Activated T-cell treated with anti-CD3 and anti-CD28 coated beads for 24 hours (primary cell): Measurements from ENCODE around the gene BTG4.
A peak's percentile ranks its signal among the peaks of the same experiment; 100 is the strongest.

ENCODE experiments used
- DNase-seq: peaks from one replicate; pipeline ENCODE4 v3.0.0-alpha.2; 2020; ENCODE audit warnings: low read depth

BTG4 gene

DNA sequence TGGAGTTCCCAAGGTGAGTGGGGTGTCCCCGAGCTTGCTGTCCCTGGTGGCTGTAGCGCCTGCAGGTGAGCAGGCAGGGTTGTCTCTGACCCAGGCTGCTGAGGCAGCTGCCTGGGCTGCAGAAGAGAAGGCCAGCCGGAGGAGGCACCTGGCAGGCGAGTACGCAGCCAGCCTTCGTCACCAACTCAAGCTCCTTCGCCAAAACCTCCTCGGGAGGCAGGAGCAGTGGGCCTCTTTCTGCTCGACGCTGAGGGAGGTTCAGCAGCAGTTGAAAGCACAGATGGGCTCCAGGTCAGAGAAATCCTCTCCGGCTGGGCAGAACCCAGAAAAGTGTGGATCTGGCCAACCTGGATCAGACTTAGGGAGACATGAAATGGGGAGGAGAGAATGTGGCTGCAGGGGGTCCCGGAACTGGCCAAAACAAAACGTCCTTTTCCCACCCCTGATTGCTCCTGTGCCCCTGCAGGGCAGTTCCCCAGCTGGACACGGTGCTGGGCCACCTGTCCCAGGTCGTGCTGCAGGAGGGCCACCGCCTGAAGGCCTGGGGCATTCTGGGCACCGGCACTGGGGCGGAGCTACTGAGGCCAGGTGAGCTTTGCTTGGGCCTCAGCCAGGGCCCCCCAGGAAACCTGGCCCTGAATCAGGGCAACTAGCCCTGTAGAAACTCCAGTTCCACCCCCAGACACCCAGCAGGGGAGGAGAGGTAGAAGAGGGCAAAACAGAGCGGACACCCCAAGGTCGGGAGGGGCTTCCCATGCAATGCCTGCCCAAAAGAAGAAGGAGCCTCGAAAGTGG is 56.7 kb downstream of the BTG4 start:
- DNase-seq: no peak

DNA sequence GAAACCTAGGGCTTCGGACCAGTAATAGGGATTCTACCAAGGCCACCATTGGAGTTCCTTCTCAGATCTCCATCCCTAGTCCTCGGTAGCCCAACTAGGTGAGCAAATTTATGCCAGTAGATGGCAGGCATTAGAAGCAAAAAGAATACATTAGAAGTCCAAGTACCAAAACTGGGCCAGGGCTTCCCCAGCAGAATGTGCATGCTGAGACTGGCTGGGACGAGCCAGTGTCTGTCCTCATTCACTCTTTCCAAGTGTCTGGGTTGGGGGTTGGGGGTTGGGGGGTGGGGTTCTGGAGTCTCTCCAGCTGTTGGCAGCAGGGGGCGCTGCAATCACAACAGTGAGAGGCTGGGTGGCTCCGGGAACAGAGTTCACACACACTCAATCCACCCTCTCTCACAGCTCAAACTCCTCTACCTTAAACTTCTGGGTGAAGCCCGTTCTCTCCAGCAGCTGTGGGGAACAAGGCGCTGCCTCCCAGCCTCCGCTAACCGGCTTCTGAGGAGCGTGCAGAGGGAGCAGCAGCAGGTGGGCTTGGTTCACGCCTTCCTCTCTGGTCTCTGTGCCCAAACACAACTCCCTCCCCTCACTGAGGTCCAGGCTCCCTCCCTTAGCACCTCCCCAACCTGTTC is 57.5 kb downstream of the BTG4 start:
- peak; percentile 52 for DNase-seq

DNA sequence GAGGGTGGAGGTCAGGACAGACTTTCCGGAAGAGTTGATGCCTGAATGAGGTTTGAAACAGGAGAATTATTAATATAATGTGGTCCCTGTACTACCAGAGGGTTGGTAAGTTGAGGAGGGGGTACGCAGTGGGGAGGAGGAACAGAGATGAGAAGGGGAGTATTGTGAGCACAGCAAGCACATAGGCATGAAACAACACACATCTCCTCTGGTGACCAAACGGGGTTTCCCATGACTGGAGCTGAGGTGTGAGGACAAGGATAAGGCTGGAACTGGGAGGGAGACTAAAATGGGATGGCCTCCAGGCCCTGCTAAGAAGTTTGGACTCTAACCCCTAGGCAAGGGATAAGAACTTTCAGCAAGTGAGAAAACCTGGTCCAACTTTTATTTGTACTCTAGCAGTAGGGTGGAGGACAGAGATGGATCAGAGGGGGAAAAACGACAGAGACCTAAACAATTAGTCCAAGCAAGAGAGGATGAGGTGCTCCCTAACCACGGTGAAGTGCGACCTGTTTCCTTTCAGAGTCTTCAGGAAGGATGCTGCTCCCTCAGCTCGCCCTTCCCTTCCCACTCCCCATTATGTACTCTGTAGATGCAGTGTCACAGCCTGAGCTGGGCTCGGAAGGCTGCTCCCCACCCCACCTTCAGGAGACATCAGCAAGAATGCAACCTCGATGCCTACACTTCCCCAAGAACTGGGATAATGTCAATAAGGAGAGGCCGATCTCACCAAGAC is 59.2 kb downstream of the BTG4 start:
- no peak for DNase-seq

DNA sequence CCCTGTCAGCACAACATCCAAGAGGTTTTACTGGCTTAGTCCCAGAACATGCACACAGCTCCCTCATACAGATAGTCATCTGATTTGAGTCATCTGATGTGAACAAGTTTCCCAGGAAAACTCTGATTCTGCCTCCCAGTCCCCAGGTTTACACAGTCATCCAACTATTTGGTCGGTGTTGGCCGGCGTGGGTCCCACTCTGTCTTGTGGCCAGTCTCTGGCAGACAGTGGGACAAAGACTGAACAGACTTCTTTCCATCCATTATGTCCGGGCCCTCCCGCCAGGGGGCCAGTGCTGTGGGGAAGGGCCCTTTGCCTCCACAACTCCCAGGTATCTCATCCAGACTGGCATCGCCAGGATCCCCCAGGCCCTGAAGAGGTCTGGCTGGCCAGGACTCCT is 60.0 kb downstream of the BTG4 start:
- DNase-seq: no peak

DNA sequence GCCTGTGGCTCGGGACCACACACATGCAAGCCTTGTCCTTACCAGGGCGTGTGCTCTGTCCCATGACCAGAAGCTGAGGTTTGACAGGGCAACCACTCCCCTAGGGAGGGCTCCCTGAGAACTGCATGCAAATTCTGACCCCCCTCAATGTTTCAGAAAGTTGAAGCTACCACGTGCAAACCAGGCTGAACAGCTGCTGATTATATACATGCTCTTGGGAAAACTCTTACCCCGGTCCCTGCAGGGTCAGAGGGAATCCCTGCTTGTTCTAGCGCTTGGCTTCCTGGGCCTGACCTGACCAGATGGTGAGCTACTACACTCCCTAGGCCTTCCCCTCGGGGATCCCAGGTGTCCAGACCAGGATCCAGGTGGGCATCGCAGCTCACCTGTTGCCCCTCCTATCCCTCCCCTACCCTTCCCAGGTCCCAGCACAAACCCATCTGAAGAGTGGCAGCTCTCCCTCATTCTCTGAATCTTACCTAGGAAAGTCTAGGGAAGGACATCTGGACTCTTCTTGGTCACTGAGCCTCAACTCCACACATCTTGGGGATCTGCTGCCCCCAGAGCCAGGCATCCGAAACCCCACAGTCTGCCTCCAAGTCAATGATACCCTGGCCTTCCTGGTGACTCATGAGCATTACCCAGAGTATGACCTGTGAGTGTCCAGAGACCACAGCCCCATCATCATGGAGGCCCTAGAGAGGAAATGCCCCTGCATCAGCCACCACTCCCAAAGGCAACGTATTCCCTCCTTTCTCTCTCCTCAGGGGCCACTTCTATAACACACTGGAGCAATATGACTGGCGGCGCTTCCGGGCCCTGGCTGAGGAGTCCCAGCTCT is 61.5 kb downstream of the BTG4 start:
- DNase-seq: no peak

DNA sequence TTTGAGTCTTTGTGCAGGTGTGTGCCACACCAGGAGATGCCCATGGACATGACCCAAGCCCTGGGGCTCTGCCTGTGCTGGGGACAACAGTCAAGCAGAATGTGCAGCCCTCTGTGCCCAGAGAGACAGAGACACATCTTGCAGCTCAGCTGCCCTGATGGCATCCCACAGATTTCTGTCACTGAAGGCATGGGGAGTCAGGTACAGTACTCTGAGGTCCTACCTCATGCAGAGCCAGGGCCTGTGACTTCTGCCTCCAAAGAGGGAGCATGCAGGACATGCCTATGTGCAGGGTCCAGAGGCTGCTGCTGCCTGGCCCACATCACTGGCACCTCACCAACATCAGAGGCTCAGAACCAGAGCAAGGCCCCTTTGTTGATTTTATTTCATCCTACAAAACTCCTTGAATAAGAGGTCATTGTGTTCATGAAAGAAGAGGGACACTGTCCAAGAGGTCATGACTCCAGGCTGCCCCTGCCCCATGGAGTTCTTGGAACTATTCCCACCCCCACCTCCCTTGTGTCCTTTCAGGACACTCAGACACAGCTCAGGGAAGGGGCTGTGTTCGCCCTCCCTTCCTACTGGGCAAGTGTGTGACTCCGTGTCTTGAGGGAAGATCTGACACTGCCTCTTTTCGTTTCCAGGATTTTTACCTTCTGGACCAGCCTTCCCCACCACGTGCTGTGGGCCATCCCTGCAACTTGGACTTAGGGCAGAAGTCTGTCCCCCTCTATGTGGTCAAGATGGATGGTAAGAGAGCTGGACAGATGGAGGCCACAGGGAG is 62.3 kb downstream of the BTG4 start:
- no peak for DNase-seq

DNA sequence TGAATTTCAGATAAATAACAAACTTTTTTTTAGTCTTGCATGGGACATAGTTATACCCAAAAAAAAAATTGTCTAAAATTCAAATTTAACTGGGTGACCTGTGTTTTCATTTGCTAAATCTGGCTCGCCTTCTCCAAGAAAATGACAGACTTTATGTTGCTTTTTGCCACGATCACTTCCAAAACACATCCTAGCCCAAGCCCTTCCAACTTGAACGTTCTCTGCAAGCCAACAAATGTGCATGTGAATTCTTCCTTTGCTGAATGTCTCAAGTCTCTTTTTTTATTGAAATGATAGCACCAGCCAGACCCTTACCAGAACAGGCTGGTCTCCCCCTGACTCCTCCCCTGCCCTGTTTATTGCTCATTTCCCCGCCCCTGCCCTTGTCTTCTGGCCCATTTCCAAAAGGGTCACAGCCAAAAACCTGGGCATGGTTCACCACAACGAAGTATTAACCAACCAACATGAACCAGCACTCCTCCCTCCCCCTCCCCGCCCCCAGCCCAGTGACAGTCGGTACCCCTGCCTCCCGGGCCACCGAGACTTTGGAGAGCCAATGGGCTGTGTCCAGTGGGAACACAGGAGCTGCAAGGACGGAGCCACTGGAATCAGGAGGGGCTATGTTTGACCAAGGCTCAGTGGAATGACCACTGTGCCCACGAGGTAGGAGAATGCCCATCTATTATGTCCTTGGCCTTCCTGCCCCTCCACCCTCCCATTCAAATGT is 63.2 kb downstream of the BTG4 start:
- no peak for DNase-seq

DNA sequence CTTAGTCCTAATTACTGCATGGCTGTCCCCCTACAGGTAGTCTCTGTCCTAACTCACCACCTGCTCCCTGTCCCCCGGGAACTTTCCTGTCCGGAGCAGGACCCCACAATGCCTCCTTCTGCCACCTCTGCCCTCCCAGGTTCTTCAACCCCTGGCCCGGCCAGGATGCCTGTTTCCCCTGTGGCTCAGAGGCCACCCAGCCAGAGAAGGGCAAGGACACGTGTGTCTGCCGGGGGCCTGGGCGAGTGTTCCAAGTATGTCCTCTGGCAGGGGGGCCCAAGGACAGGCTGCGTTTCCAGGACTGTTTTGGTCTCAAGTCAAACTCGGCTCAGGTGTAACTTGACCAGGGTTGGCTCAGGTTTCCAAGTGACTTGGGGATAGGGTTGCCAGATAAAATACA is 63.8 kb downstream of the BTG4 start:
- DNase-seq: no peak

DNA sequence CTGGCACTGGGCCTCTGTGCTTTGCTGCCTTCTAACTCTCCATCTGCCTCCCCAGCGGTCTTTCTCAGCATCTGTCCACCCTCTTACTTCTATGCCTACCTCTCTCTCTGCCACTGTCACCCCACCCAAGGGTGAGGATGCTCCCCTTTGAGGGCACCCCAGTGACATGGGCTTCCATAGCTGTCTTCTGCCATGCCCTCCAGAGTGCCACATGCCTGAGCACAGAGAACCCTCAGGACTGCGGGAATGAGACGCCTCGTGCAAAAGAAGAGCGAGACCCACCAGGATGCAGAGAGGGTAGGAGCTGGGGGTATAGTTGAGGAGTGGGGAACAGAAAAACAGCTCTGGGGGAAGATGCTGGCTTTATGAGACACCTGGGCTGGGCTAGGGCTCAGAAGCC is 64.3 kb downstream of the BTG4 start:
- no peak for DNase-seq

DNA sequence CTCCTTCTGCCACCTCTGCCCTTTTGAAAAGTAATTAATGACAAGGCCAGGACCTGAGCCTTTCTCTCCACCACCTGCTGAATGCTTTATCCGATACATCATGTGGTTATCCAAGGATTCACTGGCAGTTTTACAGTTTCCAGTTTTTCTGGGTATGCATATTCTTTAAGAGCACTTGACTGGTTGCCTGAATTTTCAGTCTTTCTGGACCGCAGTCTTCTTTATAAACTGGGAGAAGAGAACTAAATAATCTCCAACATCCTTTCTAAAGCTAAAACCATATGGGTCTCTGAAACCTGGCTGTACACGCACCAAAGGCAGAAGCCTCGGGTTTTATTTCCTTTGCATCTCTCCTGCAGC is 65.1 kb downstream of the BTG4 start:
- DNase-seq: no peak

DNA sequence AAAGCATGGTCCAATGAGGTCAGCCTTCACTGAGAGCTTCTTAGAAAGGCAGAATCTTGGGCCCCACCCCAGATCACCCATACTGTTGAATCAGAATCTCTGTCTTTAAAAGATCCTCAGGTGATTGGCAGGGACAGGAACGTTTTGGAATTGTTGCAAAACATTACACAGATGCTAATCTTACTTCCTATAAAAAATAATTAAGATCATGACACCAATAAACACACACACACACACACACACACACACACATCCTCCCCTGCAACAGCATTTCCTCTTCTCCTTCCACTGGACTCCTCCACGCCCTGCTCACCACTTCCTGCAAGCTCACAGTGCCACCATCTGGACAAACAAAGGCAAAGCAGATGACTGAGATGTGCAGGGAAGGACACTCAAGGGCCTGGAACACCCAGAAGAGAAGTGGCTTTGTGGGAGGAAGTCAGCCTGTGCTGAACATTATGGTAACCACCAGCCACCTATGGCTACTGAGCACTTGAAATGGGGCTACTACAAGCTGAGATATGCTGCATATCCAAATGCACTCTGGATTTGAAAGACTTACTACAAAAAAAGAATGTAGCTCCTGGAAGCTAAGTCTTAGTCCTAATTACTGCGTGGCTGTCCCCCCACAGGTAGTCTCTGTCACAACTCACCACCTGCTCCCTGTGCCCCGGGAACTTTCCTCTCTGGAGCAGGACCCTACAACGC is 65.6 kb downstream of the BTG4 start:
- DNase-seq: peak; percentile 74

DNA sequence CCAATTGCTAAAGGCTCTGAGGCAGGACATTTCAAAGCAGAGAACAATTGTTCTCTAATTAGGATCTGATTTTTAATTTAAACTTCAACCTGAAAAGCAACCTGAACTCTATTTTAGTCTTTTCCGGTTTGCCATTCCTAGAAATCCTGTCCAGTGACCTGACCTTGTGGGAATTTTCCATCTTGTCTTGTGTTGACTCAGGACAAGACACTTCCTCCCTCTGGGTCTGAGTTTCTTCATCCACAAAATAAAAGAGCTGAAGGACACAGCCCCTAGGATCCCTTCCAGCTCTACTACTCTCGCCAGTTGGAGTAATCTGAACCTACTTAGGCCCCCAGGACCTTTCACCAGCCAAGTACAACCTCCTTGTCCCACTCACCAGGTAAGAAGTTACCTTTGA is 66.6 kb downstream of the BTG4 start:
- DNase-seq: no peak
